ENCODE data around the gene PRPF19. TPM values are rescaled to one million over a fixed set of nuclear protein-coding genes. Genes with fewer than 3 reads are reported as not detected.

Gene PRPF19
- polyA plus RNA-seq, 2 of the 4 experiments (the other 2 are of a cell fraction), result 41.1 to 177 TPM

- FAIRE-seq (no peak), ATAC-seq (no peak), DNase-seq (ENCODE audit: low read depth in 1 of 2, low spot score in 1 of 2) (no peak)
- Histone ChIP-seq H3K4me1 (no peaks in the 10 kb centered on the region), H3K4me3 (no peak overlapping the region), H3K9me3 (no peaks in the 10 kb centered on the region), H3K27ac (no peak overlapping the region), H3K4me2 (no peak overlapping the region)
- WGBS (ENCODE audit: missing lambda C conversion rate), result 95% methylated on average over 54 of the region's 68 CpGs
- POLR2A ChIA-PET, result no interaction called here
- CTCF ChIA-PET, result interaction anchor here (1.0 to 1.6 kb wide), 2 partner anchors 11 to 22 kb away, joined by 4 read pairs; no protein-coding TSS in a partner anchor
- TF ChIP-seq PHF8 (IDR thresholded peaks at IDR 0.05; ENCODE audit: borderline replicate concordance, low read depth) (no peak), EP300 (IDR thresholded peaks at IDR 0.05) (no peak), JUNB (IDR thresholded peaks at IDR 0.05) (no peak), RARB (CRISPR knock-in tag; IDR thresholded peaks at IDR 0.05) (no peak), CBX8 (IDR thresholded peaks at IDR 0.05) (no peak), RCOR1 (IDR thresholded peaks at IDR 0.05; ENCODE audit: low read depth, low read length) (no peak), E2F6 (IDR thresholded peaks at IDR 0.05; ENCODE audit: borderline replicate concordance, low read depth) (no peak), BCL3 (IDR thresholded peaks at IDR 0.05) (no peak), NPAS2 (CRISPR knock-in tag; IDR thresholded peaks at IDR 0.05; ENCODE audit: borderline replicate concordance) (no peak), CBX2 (IDR thresholded peaks at IDR 0.05; ENCODE audit: borderline replicate concordance, low read depth) (no peak), ZSCAN20 (CRISPR knock-in tag; IDR thresholded peaks at IDR 0.05) (no peak), MYC (IDR thresholded peaks at IDR 0.05; ENCODE audit: borderline replicate concordance, low read length) (no peak)
Measured at GRCh38 chr11:60852982-60853950, 53.1 kb downstream of the PRPF19 start.

- DNase-seq (ENCODE audit: low read depth in 1 of 2, low spot score in 1 of 2) (no peak), ATAC-seq (no peak), FAIRE-seq (no peak)
- CTCF ChIA-PET, result interaction anchor here (1.4 to 3.6 kb wide), 6 partner anchors 12 to 77 kb away, joined by 4 to 21 read pairs (median 5); no protein-coding TSS in a partner anchor
- Histone ChIP-seq H3K9me3 (no peaks in the 10 kb centered on the region), H3K4me2 (no peak overlapping the region), H3K27ac (no peak overlapping the region), H3K4me1 (no peaks in the 10 kb centered on the region), H3K4me3 (no peak overlapping the region)
- 95% methylated on average over 76 of the region's 78 CpGs for WGBS (ENCODE audit: missing lambda C conversion rate)
- TF ChIP-seq PHF8 (IDR thresholded peaks at IDR 0.05; ENCODE audit: borderline replicate concordance, low read depth), result no peak
- no peak for TF ChIP-seq RARB (CRISPR knock-in tag; IDR thresholded peaks at IDR 0.05)
- TF ChIP-seq FOSB (CRISPR knock-in tag; IDR thresholded peaks at IDR 0.05), result no peak
- no peak for TF ChIP-seq ZFP36 (IDR thresholded peaks at IDR 0.05; ENCODE audit: borderline replicate concordance, partially characterized antibody)
- TF ChIP-seq ELK1 (IDR thresholded peaks at IDR 0.05; ENCODE audit: low read depth, low read length), result no peak
- no peak for TF ChIP-seq REST (IDR thresholded peaks at IDR 0.05)
- no peak for TF ChIP-seq HES2 (IDR thresholded peaks at IDR 0.05)
- POLR2A ChIA-PET, result no interaction called here
Measured at GRCh38 chr11:60852117-60852981, 54.0 kb downstream of the PRPF19 start.

Measured in A549 (cell line).